Mammary epithelial cell (primary cell): ENCODE measurements around the gene GSTT2.

Experiments
- CTCF ChIP-seq, 2 donors: IDR thresholded peaks in 1 of 2; conservative IDR thresholded peaks in 1 of 2; 2 replicates each; pipeline ENCODE4 v1.5.1; 2011 to 2012; ENCODE audit warnings: inconsistent platforms in 2 of 2, low read length in 2 of 2, mild to moderate bottlenecking in 2 of 2, control low read depth in 1 of 2, low read depth in 1 of 2; ENCODE audit not compliant: insufficient read depth in 1 of 2; ENCODE audit errors: extremely low read depth in 1 of 2
- EZH2 ChIP-seq: IDR thresholded peaks from 2 replicates; pipeline ENCODE4 v1.6.1; 2012; ENCODE audit warnings: low read length, inconsistent platforms, borderline replicate concordance

- TF ChIP-seq EZH2 (no peak), CTCF (conservative IDR thresholded peaks at IDR 0.05 in 1 of 2, IDR thresholded peaks at IDR 0.05 in 1 of 2; ENCODE audit: extremely low read depth in 1 of 2, insufficient read depth in 1 of 2, low read depth in 1 of 2, low read length in 2 of 2) (no peak)
These were observed 50.3 kb downstream of the GSTT2 start for GRCh38 chr22:24030186-24030702.
